GM19372 (cell line): ENCODE measurements around the gene CUTC.
"Not testable (repeated sequence)": the region's sequence is repeated elsewhere in the genome, so short reads cannot be mapped to it uniquely, and the experiment has no call there.

Experiments used
- ATAC-seq: cut with Tn5 transposase; IDR thresholded peaks from one replicate; pipeline ENCODE4 v1.9.1; 2021; ENCODE audit warnings: mild to moderate bottlenecking, low read depth, moderate library complexity; ENCODE audit not compliant: unreplicated experiment

The CUTC gene

DNA sequence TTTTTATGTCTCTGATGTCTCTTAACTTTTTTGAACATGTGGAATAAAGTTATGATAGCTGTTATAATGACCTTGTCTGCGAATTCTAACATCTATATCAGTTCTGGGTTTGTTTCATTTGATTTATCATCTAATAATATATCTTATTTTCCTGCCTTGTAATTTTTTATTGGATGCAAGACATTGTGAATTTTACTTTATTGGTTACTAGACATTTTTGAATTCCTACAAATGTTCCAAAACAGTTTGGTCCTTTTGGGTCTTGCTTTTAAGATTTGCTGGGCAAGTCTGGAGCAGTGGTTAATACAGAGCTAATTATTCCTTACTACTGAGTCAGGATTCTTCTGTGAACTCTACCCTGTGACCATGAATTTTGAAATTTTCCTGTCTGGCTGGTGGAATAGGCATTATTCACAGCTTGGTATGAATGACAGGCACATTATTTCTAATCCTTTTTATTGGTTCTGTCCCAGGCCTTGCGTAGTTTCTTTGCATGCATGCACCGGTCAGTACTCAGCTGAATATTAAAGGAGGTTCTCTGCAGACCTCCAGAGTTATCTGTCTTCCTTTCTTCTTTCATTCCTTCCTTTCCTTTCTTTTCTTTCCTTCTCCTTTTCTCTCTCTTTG is 9.0 kb downstream of the CUTC start:
- ATAC-seq, result no peak

- ATAC-seq, result no peak
These were observed 10.2 kb downstream of the CUTC start for GRCh38 chr10:99742254-99742653.

GRCh38 chr10:99742701-99743100 is 10.7 kb downstream of the CUTC start:
- ATAC-seq, result no peak

DNA sequence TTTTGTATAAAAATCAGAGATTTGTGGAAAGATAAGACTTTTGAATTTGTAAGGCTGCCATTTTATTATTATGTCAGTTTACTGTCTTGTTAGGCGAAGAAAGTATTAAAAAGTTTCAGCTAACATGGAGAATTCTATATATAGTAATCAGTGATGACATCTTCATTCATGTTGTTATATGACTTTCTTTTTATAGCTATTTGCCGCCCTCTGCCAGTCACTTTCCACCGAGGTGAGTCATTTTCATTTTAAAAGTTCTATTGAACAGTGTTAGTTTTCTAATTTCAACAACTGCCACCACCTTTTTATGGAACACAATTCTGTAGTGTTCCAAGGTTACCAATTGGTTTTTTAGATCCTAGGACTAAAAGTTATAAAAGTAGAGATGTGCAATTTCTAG is 11.8 kb downstream of the CUTC start:
- ATAC-seq, result no peak

DNA sequence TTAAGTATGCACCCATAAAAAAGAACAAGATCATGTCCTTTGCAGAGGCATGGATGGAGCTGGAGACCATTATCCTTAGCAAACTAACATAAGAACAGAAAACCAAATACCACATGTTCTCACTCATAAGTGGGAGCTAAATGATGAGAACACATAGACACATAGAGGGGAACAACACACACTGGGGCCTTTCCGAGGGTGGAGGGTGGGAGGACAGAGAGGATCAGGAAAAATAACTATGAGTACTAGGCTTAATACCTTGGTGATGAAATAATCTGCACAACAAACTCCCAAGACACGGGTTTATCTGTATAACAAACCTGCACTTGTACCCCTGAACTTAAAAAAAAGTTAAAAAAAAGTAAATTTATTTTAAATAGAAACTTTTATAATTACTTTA is 14.1 kb downstream of the CUTC start:
- ATAC-seq, result not testable (repeated sequence)

- no peak for ATAC-seq
These were observed 16.9 kb downstream of the CUTC start for GRCh38 chr10:99748823-99749451.

- no peak for ATAC-seq
These were observed 18.6 kb downstream of the CUTC start for GRCh38 chr10:99750641-99751040.

DNA sequence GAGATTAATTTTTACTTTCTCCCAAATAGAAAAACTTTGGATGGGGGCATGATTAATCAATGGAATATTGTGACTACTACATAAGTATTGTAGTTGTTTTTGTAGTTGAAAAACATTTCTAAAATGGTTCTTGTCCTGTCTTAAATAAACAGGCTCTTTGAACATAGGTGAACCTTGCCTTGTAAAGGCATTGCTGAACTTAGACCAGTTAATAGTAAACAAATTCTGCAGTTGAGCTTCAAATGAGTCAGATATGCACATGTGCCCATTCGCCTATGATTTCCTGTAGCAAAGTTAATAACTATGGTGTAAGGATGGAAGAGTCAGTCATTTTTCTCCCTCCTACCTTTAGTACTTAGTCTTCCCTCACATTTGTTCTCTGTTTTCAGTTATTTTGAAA is 22.6 kb downstream of the CUTC start:
- no peak for ATAC-seq

GRCh38 chr10:99756159-99756558 is 24.1 kb downstream of the CUTC start:
- ATAC-seq, result no peak

DNA sequence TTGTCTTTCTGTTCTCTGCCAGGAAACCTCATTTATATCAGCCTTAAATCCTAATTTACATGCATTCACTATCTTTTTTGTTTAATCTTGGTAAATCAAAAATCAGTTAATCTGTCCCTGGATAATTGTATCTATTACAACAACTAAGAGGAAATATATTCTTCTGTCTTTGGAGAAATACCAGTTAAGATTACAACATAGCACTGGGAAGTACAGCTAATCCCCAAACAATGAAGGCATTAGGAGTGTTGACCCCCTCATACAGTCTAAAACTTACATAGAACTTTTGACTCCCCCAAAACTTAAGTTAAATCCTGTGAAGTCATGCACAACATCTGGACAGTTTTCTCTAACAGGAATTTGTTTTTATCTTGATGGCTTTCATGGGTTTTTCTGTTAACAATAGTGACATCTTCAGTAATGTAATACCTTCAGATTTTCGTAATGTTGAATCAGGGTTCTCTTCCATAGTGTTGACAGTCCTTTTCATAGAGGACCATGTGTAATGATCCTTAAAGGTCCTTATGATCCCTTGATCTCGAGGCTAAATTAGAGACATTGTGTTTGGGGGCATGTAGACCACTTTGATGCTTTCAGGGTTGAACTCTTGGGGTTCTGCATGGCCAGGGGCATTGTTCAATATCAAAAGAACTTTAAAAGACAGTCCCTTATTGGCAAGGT is 26.3 kb downstream of the CUTC start:
- ATAC-seq, result no peak

- ATAC-seq, result no peak
These were observed 28.3 kb downstream of the CUTC start for GRCh38 chr10:99760321-99760720.

GRCh38 chr10:99761365-99761764 is 29.3 kb downstream of the CUTC start:
- no peak for ATAC-seq

- ATAC-seq, result peak; percentile 24
These were observed 33.8 kb downstream of the CUTC start for GRCh38 chr10:99765672-99766301.

DNA sequence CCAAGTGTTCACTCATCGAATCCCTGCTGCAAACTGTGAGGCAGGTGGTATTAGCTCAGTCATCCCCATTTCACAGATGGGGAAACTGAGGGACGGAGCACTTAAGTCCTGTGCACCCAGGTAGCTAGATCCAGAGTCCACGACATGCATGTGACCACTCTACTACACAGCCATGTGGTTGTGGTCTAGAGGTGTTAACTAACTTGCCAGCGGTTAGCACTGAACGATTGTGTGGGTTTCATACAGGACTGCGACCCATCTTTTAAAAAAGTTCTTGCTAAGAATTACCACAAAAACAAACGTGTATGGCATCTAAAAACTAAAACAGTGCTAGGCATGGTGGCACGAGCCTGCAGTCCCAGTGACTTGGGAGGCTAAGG is 34.3 kb downstream of the CUTC start:
- peak; percentile 88 for ATAC-seq

DNA sequence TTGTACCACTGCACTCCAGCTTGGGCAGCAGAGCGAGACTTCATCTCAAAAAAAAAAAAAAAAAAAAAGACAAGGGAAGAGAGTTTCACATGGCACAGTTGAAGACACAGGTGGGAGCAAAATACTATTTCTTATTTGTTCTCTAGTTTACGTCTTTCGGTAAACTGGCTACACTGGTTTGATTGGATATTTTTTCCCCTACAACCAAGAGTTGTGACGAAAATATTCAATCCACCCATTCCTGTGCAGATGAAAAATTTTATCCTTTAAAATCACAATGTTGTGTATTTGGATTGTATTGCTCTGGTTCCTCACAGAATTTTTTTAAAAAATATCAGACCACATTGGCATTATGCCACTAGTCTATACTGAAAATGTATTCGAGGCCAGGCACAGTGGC is 35.9 kb downstream of the CUTC start:
- ATAC-seq, result no peak

- ATAC-seq, result no peak
These were observed 36.5 kb downstream of the CUTC start for GRCh38 chr10:99768556-99768955.

DNA sequence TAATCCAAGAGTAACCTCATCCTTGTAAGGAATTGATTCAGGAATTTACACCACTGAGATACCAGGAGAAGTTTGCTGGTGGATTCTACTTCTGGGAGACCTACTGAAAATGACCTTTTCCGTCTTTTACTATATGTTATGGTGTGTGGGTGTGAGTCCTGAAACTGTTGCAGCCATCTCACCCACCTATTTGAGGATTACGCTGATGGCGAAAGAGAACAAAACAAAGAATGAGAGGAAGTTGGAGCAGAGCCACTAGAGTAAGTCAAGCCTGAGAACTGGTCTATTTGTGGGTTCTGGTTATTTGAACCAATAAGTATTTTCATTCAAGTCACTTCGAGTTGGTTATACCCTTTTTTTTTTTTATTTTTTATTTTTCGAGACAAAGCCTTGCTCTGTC is 37.7 kb downstream of the CUTC start:
- ATAC-seq, result no peak

DNA sequence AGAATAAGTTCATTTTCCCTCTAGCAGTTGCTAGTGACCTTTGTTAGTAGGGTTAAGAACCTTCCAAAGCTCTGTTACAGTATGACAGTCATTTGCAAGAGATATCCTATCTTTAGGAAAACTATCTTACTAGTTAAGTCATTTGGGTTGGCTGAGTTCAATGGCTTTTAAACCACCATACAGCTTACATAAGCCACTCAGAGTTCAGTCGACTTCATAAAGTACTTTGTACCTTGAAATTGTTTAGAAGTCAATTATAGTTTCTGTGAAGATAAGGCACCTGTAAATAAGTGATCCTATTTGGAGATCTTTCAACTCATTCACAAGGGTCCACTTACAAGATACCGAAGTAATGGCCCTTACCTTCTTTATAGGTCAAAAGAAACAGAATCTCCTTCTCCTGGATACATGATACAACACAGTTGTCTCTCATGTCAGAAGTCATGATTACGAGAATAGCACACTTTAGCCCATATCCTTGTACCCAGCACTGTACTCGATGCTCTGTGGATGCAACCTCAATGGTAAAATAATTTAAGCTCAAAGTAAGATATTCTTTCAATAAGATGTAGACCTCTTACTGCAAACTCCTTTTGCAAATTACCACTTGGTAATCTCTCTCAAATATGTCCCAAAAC is 38.5 kb downstream of the CUTC start:
- ATAC-seq, result no peak

DNA sequence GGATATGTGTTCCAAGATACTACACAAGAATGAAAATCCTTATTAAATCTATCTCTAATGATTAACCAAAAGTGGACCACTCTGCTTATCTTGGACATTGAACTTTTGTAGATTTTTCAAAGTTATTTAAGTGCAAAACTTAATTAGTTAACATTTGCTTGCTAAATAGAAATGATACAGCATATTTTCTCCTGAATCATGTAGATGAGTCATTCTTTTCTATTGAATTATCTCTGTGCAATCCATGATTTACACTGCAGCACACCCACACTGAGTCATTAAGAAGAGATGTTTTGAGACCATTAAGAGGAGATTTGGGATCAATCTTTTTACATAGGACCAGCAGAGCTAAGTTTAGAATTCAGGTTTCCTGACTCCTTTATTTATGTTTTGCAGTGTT is 43.8 kb downstream of the CUTC start:
- ATAC-seq, result no peak

GRCh38 chr10:99777918-99778714 is 46.1 kb downstream of the CUTC start:
- ATAC-seq, result no peak
